Stimulated activated CD8-positive, alpha-beta memory T cell treated with anti-CD3 and anti-CD28 coated beads, Interleukin-12 subunit alpha, Interleukin-12 subunit beta, amount 100 ng/mL, for 24 hours (primary cell): ENCODE measurements around the gene SLC35B2.

Source experiments
- DNase-seq: peaks from one replicate; pipeline ENCODE4 v3.0.0-alpha.2; 2020; ENCODE audit errors: extremely low read depth

The SLC35B2 gene

GRCh38 chr6:44285552-44286284 lies 28.4 kb upstream of the SLC35B2 start:
- no peak for DNase-seq

DNA sequence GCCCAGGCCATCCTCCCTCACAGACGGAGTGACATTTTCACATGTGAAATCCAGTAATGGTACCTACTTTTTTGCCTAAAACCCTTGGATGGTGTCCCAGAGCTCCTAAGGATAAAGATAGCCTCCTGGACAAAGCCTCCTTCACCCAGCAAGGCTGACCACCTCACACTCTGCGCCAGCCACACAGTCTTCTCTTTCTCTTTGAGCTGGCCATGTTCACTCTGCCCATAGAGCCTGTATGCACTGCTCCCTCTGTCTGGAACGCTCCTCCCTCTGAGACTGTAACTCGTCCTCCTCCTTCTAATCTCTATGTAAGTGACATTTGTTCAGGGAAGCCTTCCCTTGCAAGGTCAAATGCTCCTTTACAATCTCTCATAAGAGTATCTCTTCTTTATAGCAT lies 27.5 kb upstream of the SLC35B2 start:
- no peak for DNase-seq

DNA sequence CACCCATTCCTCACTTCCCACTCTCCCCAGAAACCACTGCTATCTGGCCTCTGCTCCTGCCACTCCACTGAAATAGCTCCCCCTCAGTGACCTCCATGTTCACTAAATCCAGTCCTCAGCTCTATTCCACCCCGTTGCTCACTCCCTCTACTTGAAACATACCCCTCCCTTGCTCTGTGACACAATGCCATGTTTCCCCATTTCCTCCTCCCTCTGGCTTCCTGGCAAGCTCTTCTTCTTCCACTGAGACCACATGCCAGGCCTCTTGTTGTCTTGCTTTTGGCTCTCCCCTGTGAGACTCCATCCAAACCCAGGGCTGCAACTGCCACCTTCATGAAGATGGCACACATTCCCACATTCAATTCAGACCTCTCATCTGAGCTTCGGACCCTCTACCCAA lies 26.8 kb upstream of the SLC35B2 start:
- DNase-seq = no peak

- DNase-seq = no peak
These were observed 21.7 kb upstream of the SLC35B2 start for GRCh38 chr6:44278774-44279697.

DNA sequence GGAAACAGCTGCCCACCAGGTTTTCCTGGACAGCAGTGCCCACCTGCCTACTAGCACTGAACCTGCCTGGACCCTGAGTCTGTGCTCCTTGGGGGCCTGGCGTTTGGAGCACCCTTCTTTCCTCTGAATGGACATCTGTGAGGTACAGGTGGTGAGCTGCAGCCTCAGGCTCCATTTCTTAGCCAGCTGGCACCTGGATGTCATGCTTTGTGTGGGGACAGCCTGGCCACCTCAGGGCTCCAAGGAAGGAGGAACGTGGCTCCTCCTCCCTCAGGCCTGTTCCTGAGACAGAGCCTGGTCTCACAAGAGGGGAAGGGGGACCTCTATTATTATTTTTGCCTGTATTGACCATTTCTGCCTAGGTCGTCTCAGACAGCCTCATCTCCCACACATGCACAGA lies 21.0 kb upstream of the SLC35B2 start:
- no peak for DNase-seq

DNA sequence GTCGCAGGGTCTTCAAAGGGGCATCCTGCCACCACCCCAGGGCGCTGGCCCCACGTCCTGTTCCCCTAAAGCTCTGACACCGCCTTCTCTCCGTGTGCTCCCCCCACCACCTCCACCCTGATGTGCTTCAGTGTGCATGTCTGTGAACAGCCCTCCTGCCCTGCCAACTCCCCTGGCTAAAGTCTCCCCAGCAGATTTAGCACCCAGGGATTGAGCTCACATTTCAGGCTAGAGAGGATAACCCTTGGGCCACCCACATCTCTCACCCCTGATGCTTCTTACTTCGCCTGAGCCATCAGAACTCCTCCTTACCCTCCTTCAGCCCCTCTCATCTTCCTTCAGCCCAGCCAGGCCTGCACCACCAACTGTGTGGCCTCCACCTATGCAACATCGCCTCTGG lies 20.4 kb upstream of the SLC35B2 start:
- no peak for DNase-seq

DNA sequence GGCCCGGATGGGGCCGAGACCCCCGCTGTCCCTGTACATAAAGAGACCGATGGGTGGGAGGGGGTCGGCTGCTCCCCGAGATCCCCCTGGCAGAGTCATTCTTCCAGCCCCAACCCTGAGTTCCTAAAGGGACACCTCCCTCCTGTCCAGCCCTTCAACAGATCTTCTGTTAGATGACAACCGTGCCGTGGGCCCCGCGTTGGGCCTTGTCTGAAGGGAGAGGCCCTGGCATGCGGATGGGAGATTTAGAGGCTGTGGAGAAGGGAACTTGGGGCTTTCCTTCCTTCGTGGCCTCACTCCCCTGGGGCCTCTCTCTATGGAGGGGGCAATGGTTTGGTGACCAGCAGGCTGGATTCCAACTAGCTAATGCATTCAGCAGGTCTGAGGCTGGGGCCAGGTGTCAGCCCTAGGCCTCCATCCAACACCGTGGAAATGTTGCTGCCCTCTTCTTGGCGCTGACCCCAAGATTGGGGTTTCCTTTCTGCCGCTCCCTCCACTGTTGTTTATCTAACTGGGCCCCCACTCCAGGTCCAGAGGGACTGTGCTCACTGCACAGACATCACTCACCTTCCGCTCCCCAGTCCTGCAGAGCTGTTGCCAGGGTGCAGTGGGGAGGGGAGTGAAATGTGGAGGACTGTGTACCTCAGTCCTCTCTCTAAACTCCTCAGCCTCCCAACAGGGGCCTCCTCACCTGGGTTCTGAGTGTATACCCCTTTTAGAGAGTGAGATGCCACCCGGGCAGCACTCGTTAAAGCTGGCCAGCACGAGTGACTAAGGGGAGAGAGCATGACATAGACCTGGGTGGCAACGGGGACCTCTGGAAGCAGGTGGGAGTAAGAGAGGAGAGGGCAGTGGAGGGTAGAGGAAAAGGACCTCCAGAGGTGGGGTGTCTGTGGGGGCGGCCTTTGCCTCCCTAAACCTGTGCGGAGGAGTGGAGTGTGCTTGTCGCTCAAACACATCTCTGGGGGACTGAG lies 19.6 kb upstream of the SLC35B2 start:
- no peak for DNase-seq

GRCh38 chr6:44275749-44276648 lies 18.7 kb upstream of the SLC35B2 start:
- no peak for DNase-seq

GRCh38 chr6:44275271-44275748 lies 18.0 kb upstream of the SLC35B2 start:
- DNase-seq = no peak

- DNase-seq = no peak
These were observed 16.3 kb upstream of the SLC35B2 start for GRCh38 chr6:44273617-44274016.

DNA sequence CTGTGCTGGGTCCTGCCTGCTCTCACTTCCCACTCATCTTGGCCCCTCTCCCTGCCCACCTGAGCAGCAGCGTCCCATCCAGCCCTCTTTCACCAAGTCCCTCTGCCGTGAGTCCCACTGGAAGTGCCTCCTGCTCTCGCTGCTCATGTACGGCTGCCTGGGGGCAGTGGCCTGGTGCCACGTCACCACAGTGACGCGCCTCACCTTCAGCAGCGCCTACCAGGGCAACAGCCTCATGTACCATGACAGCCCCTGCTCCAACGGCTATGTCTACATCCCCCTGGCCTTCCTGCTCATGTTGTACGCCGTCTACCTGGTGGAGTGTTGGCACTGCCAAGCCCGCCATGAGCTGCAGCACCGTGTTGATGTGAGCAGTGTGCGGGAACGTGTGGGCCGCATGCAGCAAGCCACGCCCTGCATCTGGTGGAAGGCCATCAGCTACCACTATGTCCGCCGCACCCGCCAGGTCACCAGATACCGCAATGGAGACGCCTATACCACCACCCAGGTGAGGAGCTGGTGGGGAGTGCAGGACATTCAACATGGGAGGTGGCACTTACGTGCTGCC lies 15.8 kb upstream of the SLC35B2 start:
- DNase-seq = no peak

- no peak for DNase-seq
These were observed 15.2 kb upstream of the SLC35B2 start for GRCh38 chr6:44272529-44272928.

DNA sequence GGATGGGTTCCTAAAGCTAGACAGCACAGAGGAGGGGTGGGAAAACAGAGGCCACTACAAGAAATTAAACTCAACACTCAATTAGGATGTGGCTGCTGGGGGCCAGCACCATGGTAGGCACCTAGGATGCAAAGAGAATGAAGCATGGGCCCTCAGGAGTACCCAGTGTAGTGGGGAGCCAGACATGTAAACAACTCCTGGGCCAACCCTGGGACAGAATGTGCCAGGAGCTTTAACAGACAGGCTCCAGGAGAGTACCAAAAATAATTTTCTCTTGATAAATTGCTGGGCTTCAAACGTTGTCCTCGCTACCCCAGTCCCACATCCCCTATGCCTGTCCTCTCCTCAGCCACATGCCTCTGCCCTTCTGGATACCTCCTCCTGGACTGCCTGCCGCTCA lies 14.6 kb upstream of the SLC35B2 start:
- DNase-seq = no peak

- no peak for DNase-seq
These were observed 14.0 kb upstream of the SLC35B2 start for GRCh38 chr6:44271406-44271723.

DNA sequence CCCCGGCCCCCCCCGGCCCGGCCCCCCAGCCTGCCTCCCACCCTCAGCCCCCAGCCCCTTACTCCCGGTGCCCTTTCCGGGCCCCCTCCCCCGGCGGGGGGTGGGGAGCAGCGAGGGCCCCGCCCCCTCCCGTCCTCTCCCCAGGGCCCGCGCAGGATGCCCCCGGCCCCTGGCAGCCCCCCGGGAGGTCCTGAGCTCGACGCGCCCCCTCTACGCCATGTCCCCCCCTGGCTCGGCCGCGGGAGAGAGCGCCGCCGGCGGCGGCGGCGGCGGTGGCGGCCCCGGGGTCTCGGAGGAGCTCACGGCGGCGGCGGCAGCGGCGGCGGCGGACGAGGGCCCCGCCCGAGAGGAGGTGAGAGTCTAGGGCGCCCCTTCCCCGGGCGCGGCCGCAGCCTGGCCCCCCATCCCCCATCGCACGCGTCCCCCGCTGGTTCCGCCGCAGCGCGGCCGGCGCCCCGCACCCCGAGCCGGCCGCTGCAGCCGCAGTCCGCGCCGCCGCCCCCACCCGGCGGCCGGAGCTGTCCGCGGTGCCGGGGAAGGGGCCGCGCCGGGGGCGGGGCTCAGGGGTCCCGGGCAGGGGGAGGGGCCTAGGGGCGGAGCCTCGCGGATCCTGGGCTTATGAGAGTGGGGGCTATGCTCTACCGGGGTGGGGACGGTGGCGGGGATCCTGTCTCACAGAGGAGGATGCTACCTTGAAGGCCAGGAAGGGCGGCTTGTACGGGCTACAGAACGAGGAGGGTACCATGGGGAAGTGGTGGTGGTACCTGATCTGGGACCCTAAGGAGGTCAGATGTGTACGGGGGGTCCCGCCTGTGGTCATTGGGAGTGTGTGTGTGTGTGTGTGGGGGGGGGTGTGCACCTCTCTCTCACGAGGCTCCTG lies 13.4 kb upstream of the SLC35B2 start:
- no peak for DNase-seq

GRCh38 chr6:44269921-44270525 lies 12.7 kb upstream of the SLC35B2 start, which contains the start of gene TMEM151B:
Gene TMEM151B (plus strand): TSS chr6:44270450. CDS start chr6:44270743, 293 bp downstream.
- no peak for DNase-seq

DNA sequence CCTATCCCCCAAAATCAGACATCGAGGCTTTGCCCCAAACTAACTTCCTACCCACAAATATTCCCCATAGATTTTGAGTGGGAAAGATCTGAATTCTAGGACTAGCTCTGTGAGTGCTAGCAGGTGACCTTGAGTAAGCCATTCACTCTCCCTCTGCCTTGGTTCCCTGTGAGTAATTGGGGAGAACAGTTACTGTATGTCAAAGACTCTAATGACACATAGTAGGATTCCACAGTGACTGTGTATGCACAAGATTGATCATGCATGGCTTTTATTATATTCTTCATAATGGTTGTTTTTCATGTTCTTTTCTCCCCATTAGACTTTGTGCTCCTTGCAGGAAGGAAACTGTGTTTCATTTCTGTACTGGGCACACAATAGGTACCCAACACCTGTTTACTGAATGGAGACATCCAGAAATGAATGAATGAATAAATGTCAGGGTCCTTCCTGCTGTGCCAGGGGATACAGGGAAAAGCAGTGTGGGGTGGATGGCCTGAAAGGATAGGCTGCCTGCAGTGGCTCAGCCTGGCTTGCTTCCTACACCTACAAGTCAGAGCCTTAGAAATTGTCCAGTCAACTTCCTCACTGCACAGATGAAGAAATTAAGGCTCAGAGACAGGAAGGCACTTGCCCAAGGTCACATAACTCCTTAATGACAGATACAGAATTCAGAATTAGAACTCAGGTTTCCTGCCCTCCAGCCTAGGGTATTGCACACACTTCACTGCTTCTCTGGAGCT lies 12.0 kb upstream of the SLC35B2 start:
- DNase-seq = no peak

GRCh38 chr6:44268095-44268628 lies 10.8 kb upstream of the SLC35B2 start:
- no peak for DNase-seq
